Putamen (tissue), 1 donor: Measurements from ENCODE around the gene PTGER4.
"Not testable (repeated sequence)": the region's sequence is repeated elsewhere in the genome, so short reads cannot be mapped to it uniquely, and the experiment has no call there.

Experiments
- DNase-seq: peaks from one replicate; pipeline ENCODE4 v3.0.0-alpha.2; 2016; ENCODE audit warnings: low spot score

Gene PTGER4

DNA sequence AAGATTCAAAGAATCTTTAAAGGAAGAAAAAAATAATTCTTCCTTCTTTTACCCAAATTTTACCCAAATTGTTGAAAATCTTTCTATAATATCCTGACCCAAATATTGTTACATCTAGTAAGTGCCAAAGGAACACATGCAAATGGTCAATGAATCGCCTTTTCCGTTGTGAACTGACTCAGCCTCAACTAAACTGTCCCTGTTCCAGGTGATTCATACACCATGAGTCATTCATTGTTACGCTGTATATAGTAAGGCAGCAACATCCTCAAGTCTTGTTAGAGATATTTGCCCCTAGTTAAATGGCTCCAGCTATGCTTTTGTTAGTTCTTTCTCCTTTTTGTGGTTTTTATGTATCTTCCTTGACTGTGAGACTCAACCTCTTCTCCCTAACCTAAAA lies 9.7 kb downstream of the PTGER4 start:
- no peak for DNase-seq

DNA sequence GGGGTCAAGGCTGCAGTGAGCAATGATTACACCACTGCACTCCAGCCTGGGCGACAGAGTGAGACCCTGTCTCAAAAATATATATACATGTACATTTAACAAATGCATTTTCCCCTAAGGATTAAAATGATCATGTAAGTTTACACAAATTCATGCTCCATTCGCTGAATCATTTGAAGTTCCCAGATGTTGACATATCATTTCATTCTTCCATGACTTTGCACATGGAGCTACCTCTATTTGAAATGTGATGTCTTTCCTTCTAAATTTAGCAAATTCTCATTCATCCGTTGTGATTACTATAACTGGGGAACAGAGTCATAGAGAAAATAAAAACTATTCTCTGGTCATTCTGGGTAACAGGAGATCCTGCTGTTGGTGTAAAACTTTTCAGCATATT lies 10.6 kb downstream of the PTGER4 start:
- DNase-seq: no peak

DNA sequence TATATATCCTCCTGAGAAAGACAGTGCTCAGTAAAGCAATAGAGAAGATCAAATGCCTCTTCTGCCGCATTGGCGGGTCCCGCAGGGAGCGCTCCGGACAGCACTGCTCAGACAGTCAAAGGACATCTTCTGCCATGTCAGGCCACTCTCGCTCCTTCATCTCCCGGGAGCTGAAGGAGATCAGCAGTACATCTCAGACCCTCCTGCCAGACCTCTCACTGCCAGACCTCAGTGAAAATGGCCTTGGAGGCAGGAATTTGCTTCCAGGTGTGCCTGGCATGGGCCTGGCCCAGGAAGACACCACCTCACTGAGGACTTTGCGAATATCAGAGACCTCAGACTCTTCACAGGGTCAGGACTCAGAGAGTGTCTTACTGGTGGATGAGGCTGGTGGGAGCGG lies 12.2 kb downstream of the PTGER4 start:
- DNase-seq: no peak

DNA sequence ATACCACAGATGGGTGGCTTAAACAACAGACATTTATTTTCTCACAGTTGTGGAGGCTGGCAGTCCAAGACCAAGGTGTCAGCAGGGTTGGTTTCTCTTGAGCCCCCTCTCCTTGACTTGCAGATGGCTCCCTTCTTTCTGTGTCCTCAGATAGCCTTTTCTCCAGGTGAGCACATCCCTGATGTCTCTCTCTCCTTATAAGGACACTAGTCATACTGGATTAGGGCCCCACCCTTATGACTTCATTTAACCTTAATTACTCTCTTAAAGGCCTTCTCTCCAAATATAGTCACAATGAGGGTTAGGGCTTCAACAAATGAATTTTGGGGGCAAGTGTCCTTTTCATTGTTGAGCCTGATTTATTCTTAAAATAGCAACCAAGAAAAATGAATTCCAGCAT lies 14.7 kb downstream of the PTGER4 start:
- DNase-seq: no peak

DNA sequence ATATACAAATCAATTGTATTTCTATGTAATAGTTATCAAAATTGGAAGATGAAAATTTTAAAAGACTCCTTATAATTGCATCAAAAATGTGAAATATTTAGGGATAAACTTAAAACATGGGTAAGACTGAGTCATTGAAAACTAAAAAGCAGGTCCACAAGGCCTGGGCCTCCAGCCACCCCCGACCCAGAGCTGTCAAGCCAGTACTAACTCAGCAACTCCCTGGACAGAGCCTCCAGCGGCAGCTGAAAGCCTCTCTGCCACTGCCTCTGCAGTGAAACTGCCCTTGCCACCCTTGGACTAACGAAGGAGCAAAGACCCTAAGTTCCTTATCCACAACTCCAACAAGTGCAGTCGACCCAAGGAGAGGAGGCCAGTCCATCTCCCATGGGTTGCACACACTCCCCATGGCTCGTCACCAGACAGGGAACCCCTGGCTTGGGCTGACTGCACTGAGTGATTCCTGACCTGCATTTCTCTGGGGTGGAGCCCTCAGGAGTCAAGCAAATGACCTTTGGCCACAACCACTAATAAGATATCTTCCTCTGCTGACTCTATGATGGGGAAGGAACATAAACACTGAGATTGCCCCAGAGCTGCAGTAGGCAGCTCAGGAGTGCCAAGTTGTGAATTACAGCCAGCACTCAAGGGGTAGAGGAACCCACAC lies 20.5 kb downstream of the PTGER4 start:
- no peak for DNase-seq

DNA sequence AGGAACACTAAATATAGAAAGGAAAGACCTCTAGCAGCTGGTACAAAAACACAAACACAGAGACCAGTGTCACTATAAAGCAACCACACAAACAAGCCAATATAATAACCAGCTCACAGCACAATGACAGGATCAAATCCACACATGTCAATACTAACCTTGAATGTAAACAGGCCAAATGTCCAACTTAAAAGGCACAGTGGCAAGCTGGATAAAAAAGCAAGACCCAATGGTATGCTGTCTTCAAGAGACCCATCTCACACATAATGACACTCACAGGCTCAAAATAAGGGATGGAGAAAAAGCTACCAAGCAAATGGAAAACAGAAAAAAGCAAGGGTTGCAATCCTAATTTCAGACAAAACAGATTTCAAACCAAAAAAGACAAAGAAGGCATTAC lies 22.3 kb downstream of the PTGER4 start:
- not testable (repeated sequence) for DNase-seq

DNA sequence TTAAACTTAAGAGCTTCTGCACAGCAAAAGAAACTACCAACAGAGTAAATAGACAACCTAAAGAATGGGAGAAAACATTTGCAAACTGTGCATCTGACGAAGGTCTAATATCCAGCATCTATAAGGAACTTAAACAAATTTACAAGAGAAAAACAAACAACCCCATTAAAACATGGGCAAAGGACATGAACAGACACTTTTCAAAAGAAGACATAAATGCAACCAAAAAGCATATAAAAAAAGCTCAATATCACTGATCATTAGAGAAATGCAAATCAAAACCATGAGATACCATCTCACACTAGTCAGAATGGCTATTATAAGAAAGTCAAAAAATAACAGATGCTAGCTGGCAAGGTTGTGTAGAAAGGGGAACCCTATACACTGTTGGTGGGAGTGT lies 25.8 kb downstream of the PTGER4 start:
- DNase-seq: not testable (repeated sequence)

DNA sequence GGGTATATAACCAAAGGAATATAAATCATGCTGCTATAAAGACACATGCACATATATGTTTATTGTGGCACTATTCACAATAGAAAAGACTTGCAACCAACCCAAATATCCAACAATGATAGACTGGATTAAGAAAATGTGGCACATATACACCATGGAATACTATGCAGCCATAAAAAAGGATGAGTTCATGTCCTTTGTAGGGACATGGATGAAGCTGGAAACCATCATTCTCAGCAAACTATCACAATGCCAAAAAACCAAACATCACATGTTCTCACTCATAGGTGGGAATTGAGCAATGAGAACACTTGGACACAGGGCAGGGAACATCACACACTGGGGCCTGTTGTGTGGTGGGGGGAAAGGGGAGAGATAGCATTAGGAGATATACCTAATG lies 30.9 kb downstream of the PTGER4 start:
- DNase-seq: not testable (repeated sequence)

DNA sequence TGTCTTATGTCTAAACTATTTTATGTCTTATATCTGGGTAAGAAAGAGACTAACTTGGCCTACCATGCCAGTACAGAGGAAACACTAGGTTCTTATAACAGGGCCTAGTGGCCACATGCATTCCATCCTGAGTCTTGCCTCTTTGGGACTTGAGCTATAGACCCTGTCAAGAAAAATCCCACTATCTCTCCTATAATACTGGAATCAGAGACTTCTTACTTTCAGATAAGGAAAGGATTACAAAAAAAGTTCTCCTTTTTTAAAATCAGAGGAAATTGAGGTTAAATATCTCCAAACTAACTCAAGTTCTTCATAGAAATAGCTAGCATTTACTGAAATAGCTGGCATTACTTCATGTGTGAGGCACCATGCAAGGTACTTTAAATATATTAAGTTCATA lies 34.3 kb downstream of the PTGER4 start:
- no peak for DNase-seq

DNA sequence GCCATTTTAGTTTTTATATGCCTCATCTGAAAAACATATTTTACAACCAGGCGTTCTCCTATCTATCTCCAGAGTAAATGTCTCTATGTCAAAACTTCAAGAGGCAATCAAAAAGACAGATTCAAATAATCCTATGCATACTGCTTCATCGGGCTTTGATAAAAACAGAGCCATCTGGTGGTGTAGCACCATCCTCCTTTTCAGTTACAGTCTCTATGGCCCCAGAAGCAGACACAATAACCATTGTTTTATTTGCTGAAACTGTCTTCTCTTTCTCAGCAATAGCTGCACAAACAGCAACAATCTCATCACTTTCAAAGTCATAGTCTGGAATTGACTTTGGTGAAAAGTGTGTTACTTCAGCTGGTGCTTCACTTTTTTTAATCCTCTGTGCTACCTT lies 36.3 kb downstream of the PTGER4 start:
- DNase-seq: peak; percentile 69

DNA sequence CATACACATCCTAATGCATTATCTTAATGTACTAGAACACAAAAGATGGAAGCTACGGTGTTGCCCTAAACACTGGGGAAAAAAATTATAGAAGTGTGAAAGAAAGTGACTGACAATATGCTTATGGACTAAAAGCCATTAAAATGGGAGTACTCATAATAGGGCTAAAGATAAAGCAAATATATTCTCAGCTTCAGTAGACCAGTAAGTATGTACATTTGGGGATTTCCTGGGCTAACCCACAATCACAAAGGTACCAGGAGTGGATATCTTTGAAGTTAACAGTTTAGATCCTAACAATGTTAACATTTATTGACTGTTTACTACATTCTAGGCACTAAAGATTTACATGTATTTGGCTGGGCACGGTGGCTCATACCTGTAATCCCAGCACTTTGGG lies 36.9 kb downstream of the PTGER4 start:
- no peak for DNase-seq

DNA sequence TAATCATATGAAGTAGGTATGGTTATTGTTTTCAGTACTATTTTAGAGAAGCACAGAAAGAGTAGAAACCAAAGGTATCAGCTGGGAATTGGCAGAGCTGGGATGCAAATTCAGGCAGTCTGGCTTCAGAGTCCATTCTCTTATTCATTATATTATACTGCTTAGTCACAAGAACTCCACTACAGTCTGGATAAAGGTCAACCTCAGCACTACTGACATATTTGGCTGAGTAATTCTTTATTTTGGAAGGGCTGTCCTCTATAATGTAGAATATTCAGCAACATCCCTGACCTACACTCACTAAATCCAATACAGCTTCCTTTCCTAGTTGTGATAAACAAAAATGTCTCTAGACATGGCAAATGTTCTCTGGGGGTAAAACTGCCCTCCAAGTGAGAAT lies 37.6 kb downstream of the PTGER4 start:
- DNase-seq: no peak

DNA sequence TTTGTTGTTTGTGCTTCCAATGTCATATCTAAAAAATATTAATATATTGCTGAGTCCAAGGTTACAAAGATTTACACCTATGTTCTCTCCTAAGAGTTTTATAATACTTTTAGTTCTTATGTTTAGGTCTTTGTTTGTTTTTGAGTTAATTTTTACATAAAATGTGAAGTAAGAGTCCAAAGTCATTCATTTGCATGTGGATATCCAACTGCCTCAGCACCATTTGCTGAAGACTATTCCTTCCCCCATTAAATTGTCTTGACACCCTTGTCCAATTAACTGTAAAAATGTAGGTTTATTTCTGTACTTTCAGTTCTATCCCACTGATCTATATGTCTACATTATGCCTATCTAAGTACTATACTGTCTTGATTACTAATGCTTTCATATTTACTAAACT lies 40.4 kb downstream of the PTGER4 start:
- DNase-seq: no peak

DNA sequence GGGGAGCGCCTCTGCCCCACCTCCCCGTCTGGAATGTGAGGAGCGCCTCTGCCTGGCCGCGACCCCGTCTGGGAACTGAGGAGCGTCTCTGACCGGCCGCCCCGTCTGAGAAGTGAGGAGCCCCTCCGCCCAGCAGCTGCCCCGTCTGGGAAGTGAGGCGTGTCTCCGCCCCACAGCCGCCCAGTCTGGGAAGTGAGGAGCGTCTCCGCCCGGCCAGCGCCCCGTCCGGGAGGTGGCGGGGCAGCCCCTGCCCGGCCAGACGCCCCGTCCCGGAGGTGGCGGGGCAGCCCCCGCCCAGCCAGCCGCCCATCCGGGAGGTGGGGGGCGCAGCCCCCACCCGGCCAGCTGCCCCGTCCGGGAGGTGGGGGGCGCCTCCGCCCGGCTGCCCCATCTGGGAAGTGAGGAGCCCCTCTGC lies 42.8 kb downstream of the PTGER4 start:
- DNase-seq: not testable (repeated sequence)

DNA sequence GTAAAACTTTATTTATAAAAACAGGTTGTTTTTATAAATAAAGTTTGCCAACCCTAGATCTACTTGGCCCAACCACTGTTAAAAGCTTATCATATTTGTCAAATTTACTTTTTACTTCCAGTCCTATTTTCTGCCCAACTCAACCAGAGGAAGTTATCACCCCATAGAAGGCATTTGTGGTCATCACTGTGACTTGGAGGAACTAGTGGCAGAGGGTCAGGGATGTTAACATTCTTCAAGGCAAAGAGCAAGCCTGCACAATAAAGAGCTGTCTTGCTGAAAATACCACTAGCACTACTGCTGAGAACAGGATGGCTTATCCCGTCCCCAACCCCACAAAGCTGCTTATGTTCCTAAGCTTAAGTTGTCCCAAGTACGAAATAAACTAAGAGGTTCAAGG lies 53.7 kb downstream of the PTGER4 start:
- DNase-seq: no peak

DNA sequence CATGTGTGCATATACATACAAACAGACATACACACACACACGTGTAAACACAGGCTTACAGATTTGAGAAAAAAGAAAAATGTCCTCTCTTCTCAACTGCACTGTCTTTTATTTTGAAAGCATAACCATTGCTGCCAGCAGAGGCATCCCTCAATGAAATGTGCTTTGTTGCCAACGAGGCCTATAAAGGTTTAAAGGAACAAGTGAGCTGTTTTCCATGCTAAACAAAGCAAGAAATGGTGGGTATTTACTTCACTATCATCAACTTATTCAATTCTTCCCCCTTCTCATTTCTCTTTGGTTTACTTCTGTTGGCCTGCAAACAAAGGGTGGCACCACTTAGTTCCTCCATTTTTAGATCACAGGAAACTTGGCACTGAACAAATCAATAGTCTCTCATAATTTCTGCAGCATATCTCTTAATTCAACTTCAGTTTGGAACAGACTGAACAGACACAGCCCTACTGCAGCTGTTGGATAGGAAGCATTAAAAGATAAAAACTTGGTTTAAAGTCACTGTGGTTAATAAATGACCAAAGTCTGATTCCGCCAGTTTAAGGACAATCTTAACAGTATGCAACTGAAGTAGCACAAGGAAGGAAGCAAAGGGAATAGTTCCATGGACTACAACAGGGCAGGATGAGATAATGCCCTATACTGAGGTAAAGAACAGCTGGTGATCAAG lies 54.3 kb downstream of the PTGER4 start:
- DNase-seq: no peak

DNA sequence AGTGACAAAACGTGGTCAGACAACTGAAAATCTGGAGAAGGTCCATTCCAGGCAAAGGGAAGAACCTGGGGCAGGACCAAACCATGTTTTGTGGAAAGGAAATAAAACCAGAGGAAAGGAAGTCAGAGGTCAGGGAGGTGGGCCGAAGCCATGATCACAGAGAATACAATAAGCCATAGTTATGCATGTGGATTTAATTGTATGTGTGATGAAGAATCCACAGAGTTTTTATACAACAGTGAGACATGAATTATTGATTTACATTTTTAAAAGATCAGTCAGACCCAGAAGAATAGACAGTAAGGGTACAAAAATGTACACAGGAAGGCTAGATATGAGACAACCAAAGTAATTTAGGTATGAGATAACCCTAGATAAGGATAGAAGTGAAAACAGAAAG lies 55.3 kb downstream of the PTGER4 start:
- no peak for DNase-seq

DNA sequence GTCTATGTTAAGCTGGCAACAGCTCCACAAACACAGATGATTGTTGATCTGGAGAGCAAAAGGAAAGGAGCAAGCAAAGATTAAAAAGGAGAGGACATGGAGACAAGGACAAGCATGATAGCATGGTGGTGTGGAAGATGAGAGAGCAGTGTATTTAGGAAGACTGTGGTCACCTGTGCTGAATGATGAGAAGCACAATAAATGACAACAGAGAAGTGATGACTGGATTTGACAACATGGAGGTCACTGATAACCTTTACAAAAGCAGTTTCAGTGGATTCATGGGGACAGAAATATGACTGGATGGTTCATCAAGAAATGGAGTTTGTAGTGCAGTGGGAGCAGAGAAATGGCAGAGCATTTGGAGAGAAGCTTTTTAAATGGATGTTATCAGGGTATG lies 55.9 kb downstream of the PTGER4 start:
- DNase-seq: no peak

DNA sequence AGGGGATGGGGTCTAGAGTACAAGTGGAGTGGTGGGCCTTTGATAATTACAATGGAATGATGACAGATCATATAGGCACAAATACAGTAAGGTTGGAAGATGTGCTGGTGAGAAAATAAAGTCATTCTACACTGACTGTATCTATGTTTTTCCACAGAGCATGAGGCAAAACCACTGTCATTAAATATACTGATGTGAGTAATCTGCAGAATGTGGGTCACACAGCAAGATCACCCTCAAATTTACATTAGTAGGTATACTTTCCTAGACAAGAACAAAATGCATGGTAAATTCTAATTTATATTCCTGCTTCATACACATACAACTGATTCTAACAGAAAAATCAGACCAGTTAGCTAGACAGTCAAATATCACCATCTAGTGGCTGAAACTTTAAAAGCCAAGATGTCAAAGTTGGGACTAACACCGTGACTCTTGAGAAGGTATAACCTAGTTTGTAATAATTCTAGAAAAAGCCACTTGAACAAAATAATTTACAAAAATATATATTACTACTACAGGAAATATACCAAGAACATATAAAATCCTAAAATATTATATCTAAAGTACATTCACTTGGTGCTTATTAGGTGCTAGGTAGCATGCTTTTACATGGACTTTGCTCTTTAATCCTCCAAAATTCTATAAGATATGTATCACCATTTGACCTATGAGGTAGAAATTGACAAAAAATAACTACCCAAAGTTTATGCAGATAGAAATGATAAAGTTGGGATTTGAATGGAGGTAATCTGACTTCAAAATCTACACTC lies 56.6 kb downstream of the PTGER4 start:
- peak; percentile 51 for DNase-seq

DNA sequence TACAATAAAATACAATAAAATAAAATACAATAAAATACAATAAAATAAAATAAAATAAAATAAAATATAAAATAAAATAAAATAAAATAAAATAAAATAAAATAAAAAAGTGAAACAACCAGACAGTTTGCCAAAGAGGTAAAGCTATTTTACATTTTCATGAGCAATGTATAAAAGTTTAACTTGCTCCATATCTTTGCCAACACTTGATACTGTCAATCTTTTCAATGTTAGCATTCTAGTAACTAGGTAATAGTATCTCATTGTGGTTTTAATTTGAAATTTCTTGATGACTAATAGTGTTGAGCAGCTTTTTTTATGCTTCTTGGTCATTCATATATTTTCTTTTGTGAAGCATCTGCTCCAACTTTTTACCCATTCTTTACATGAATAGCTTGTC lies 58.8 kb downstream of the PTGER4 start:
- no peak for DNase-seq
